ENCODE data around the gene MGAT1.
"Not testable (repeated sequence)": the region's sequence is repeated elsewhere in the genome, so short reads cannot be mapped to it uniquely, and the experiment has no call there.

The MGAT1 gene

GRCh38 chr5:180769821-180770220 is 32.8 kb downstream of the MGAT1 start:
- H3K4me1 ChIP-seq (ENCODE audit: low read length), result no peaks in the 10 kb centered on the region
- H3K9ac ChIP-seq (ENCODE audit: low read length), result no peak overlapping the region
- no peak overlapping the region for H3K4me2 ChIP-seq (ENCODE audit: low read length)
- H3K27ac ChIP-seq (ENCODE audit: low read length), result no peak overlapping the region
- no peaks in the 10 kb centered on the region for H3K9me3 ChIP-seq (ENCODE audit: insufficient read depth, low read length)
- H3K27me3 ChIP-seq (ENCODE audit: low read depth, low read length), result no peaks in the 10 kb centered on the region
- no peak overlapping the region for H2AFZ ChIP-seq (ENCODE audit: low read depth, low read length)
- H3K79me2 ChIP-seq (ENCODE audit: low read length), result no peaks in the 10 kb centered on the region
- no peaks in the 10 kb centered on the region for H3K36me3 ChIP-seq (replicated peaks; ENCODE audit: low read depth, low read length)
- H4K20me1 ChIP-seq (ENCODE audit: insufficient read depth, low read length), result no peaks in the 10 kb centered on the region
- no peak overlapping the region for H3K4me3 ChIP-seq (ENCODE audit: low read length)
- TF ChIP-seq EZH2phosphoT487 (IDR thresholded peaks at IDR 0.05; ENCODE audit: low read depth), result no peak
- no peak for TF ChIP-seq CTCF (IDR thresholded peaks at IDR 0.05; ENCODE audit: low read depth, low read length)

DNA sequence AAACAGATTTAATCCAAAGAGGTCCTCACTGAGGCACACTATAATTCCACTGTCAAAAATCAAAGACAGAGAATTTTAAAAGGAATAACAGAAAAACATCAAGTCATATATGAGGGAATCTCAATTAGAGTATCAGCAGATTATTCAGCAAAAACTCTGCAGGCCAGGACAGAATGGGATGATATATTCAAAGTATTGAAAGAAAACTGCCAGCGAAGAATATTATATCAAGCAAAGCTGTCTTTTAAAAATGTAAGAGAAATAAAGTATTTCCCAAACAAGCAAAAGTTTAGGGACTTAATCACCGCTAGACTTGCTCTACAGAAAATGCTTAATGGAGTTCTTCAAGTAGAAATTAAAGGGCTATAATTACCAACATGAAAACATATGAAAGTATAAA is 47.0 kb downstream of the MGAT1 start:
- no peaks in the 10 kb centered on the region for H3K79me2 ChIP-seq (ENCODE audit: low read length)
- H3K4me3 ChIP-seq (ENCODE audit: low read length), result no peak overlapping the region
- no peaks in the 10 kb centered on the region for H3K36me3 ChIP-seq (replicated peaks; ENCODE audit: low read depth, low read length)
- no peak overlapping the region for H3K9ac ChIP-seq (ENCODE audit: low read length)
- no peak overlapping the region for H3K4me2 ChIP-seq (ENCODE audit: low read length)
- no peak for TF ChIP-seq EZH2phosphoT487 (IDR thresholded peaks at IDR 0.05; ENCODE audit: low read depth)
- no peak for TF ChIP-seq CTCF (IDR thresholded peaks at IDR 0.05; ENCODE audit: low read depth, low read length)
- no peaks in the 10 kb centered on the region; the same call in 1 of the 2 replicates for H3K27me3 ChIP-seq (ENCODE audit: low read depth, low read length)
- H2AFZ ChIP-seq (ENCODE audit: low read depth, low read length), result no peak overlapping the region
- H4K20me1 ChIP-seq (ENCODE audit: insufficient read depth, low read length), result no peaks in the 10 kb centered on the region
- no peaks in the 10 kb centered on the region for H3K9me3 ChIP-seq (ENCODE audit: insufficient read depth, low read length)
- no peaks in the 10 kb centered on the region for H3K4me1 ChIP-seq (ENCODE audit: low read length)
- H3K27ac ChIP-seq (ENCODE audit: low read length), result no peak overlapping the region

GRCh38 chr5:180744253-180744652 is 58.4 kb downstream of the MGAT1 start:
- Histone ChIP-seq H3K9ac (ENCODE audit: low read length) (no peak overlapping the region), H3K27ac (ENCODE audit: low read length) (no peak overlapping the region), H3K4me3 (ENCODE audit: low read length) (no peak overlapping the region), H3K27me3 (ENCODE audit: low read depth, low read length) (peaks cover 49% of the 10 kb centered on the region), H3K79me2 (ENCODE audit: low read length) (no peaks in the 10 kb centered on the region), H3K36me3 (replicated peaks; ENCODE audit: low read depth, low read length) (no peaks in the 10 kb centered on the region), H2AFZ (ENCODE audit: low read depth, low read length) (no peak overlapping the region), H3K4me2 (ENCODE audit: low read length) (no peak overlapping the region), H3K4me1 (ENCODE audit: low read length) (no peaks in the 10 kb centered on the region), H3K9me3 (ENCODE audit: insufficient read depth, low read length) (no peaks in the 10 kb centered on the region), H4K20me1 (ENCODE audit: insufficient read depth, low read length) (no peaks in the 10 kb centered on the region)
- no peak for TF ChIP-seq EZH2phosphoT487 (IDR thresholded peaks at IDR 0.05; ENCODE audit: low read depth)
- TF ChIP-seq CTCF (IDR thresholded peaks at IDR 0.05; ENCODE audit: low read depth, low read length), result no peak

- Histone ChIP-seq H3K27ac (ENCODE audit: low read length) (no peak overlapping the region), H3K4me3 (ENCODE audit: low read length) (no peak overlapping the region), H3K36me3 (replicated peaks; ENCODE audit: low read depth, low read length) (no peaks in the 10 kb centered on the region), H3K4me2 (ENCODE audit: low read length) (no peak overlapping the region), H3K9ac (ENCODE audit: low read length) (no peak overlapping the region), H3K4me1 (ENCODE audit: low read length) (no peaks in the 10 kb centered on the region), H3K27me3 (ENCODE audit: low read depth, low read length) (peaks cover 48% of the 10 kb centered on the region), H3K79me2 (ENCODE audit: low read length) (no peaks in the 10 kb centered on the region), H3K9me3 (ENCODE audit: insufficient read depth, low read length) (no peaks in the 10 kb centered on the region), H2AFZ (ENCODE audit: low read depth, low read length) (no peak overlapping the region), H4K20me1 (ENCODE audit: insufficient read depth, low read length) (no peaks in the 10 kb centered on the region)
- no peak for TF ChIP-seq EZH2phosphoT487 (IDR thresholded peaks at IDR 0.05; ENCODE audit: low read depth)
- TF ChIP-seq CTCF (IDR thresholded peaks at IDR 0.05; ENCODE audit: low read depth, low read length), result no peak
Observed at GRCh38 chr5:180742727-180743126, 59.9 kb downstream of the MGAT1 start.

GRCh38 chr5:180740953-180741352 is 61.7 kb downstream of the MGAT1 start:
- H3K9ac ChIP-seq (ENCODE audit: low read length); H3K27ac ChIP-seq (ENCODE audit: low read length); H3K9me3 ChIP-seq (ENCODE audit: insufficient read depth, low read length); H3K4me1 ChIP-seq (ENCODE audit: low read length); H3K36me3 ChIP-seq (replicated peaks; ENCODE audit: low read depth, low read length); H3K4me2 ChIP-seq (ENCODE audit: low read length); H4K20me1 ChIP-seq (ENCODE audit: insufficient read depth, low read length); H3K79me2 ChIP-seq (ENCODE audit: low read length); H2AFZ ChIP-seq (ENCODE audit: low read depth, low read length); H3K4me3 ChIP-seq (ENCODE audit: low read length): not testable (repeated sequence)
- peaks cover 46% of the 10 kb centered on the region for H3K27me3 ChIP-seq (ENCODE audit: low read depth, low read length)

Data from OCI-LY3 (cell line).